IMR-90 (cell line): ENCODE measurements around the gene EIF2S2. TPM values are rescaled to one million over a fixed set of nuclear protein-coding genes. Genes with fewer than 3 reads are reported as not detected.

ENCODE experiments used
- microRNA-seq, 2 experiments: library from miRNA; stranded (forward) in 1 of 2; unstranded in 1 of 2; fragments of 10-50 nt in 1 of 2; fragments of <30 nt in 1 of 2; gene quantifications in 1 of 2; microRNA quantifications in 1 of 2; one replicate each; pipeline versions ENCODE3 to v1.1.0; 2013 to 2020; ENCODE audit not compliant: insufficient read depth in 1 of 2, insufficient read length in 1 of 2, unreplicated experiment in 1 of 2
- polyA plus RNA-seq, 3 experiments: library from polyadenylated mRNA; depleted of rRNA; stranded (reverse); fragments of >200 nt; gene quantifications; 2 replicates each; pipeline ENCODE4 v1.2.3, GENCODE V29; 2012; ENCODE audit warnings: low replicate concordance in 1 of 3
- small RNA-seq, 5 experiments: library from RNA; depleted of rRNA; stranded (forward); fragments of <200 nt; gene quantifications; one replicate each; pipeline ENCODE3, GENCODE V24; 2012
- total RNA-seq: library from RNA; depleted of rRNA; stranded (reverse); fragments of >200 nt; gene quantifications from 2 replicates; pipeline ENCODE4 v1.2.3, GENCODE V29; 2012; rRNA removed

The EIF2S2 gene
- total and polyA plus RNA-seq, 2 of the 4 experiments (the other 2 are of a cell fraction): 61.7 to 66.9 TPM

Small RNAs within 50 kb of the gene (microRNA-seq; reads per million reads assigned to microRNA genes)
- 0 reads per million in 2 experiments for gene MIR4755

Small RNAs within 50 kb of the gene (small RNA-seq; reads per million reads assigned to genes)
- gene MIR4755: 0 reads per million in 5 experiments

Other genes starting within 250 kb of the EIF2S2 start
- 45.8 and 46.2 TPM in 2 replicates for gene RALY, start 118.3 kb downstream of the EIF2S2 start, total RNA-seq
- 115 and 123 TPM in 2 replicates for gene RALY, start 118.3 kb downstream of the EIF2S2 start, polyA plus RNA-seq (2012; rRNA removed)
- not detected in 2 replicates for gene ASIP, start 129.2 kb upstream of the EIF2S2 start, total RNA-seq
- gene ASIP, start 129.2 kb upstream of the EIF2S2 start, polyA plus RNA-seq (2012; rRNA removed): not detected in 2 replicates
- gene AHCY, start 191.1 kb upstream of the EIF2S2 start, total RNA-seq: 194 and 210 TPM in 2 replicates
- gene AHCY, start 191.1 kb upstream of the EIF2S2 start, polyA plus RNA-seq (2012; rRNA removed): 135 and 138 TPM in 2 replicates